HCT116 (cell line): Measurements from ENCODE around the gene GSTA3. TPM values are rescaled to one million over a fixed set of nuclear protein-coding genes. Genes with fewer than 3 reads are reported as not detected.

Experiments used
- ATAC-seq: fragments of 200-7000 bp; cut with Tn5 transposase; 2 replicates; pipeline ENCODE4 v1.9.1; 2020; ENCODE audit warnings: mild to moderate bottlenecking, moderate library complexity
- BruUV-seq: library from RNA; stranded (reverse); fragments of 400-500 nt; replicated peaks from 2 replicates; lab custom pipeline; 2021; lab: Mats Ljungman, UMichigan
- CTCF ChIA-PET: fragments of 300-600 bp; sonication (Branson Sonifier 250); formaldehyde crosslinking; loops from one replicate; lab custom pipeline; 2021; ENCODE audit warnings: antibody characterized with exemption; lab: Charles Lee
- POLR2A ChIA-PET: fragments of 300-600, 350-600 bp; sonication (Branson Sonifier 250); formaldehyde crosslinking; loops from one replicate; lab custom pipeline; 2021; ENCODE audit warnings: antibody characterized with exemption; lab: Charles Lee
- RAD21 ChIA-PET, 2 experiments: fragments of 300-600 bp; sonication (Branson Sonifier 250); formaldehyde crosslinking; loops; one replicate each; lab custom pipeline; 2023; ENCODE audit warnings: low total read pairs in 2 of 2; ENCODE audit not compliant: uncharacterized antibody in 2 of 2, unreplicated experiment in 2 of 2, low non-redundant PET in 1 of 2; lab: Charles Lee
- DNase-seq: peaks from one replicate; pipeline ENCODE4 v3.0.0-alpha.2; 2010; ENCODE audit warnings: low read depth, low spot score
- H2AFZ ChIP-seq: fragments of 200-600 bp; shearing (Covaris generic), sonication (generic); 2 replicates; pipeline ENCODE4 v1.6.1; 2017; ENCODE audit warnings: low read depth, mixed run types, mixed read lengths, antibody characterized with exemption, low read length; ENCODE audit not compliant: poor library complexity, severe bottlenecking
- H3K27ac ChIP-seq: 2 replicates; pipeline ENCODE4 v1.5.1; 2012; ENCODE audit warnings: low read depth, low read length
- H3K27me3 ChIP-seq: fragments of 200-600 bp; sonication (generic); 2 replicates; pipeline ENCODE4 v1.6.1; 2016; ENCODE audit warnings: mixed run types, low read length, mixed read lengths; ENCODE audit not compliant: insufficient read depth
- H3K36me3 ChIP-seq, 2 experiments: fragments of 200-500 bp in 1 of 2; fragments of 200-600 bp in 1 of 2; sonication (Bioruptor generic) in 1 of 2; sonication (generic) in 1 of 2; 2 replicates each; pipeline versions ENCODE4 v1.5.1 to v1.6.1; 2014 to 2016; ENCODE audit warnings: low read length in 2 of 2, inconsistent platforms in 1 of 2, mixed read lengths in 1 of 2, mixed run types in 1 of 2; ENCODE audit not compliant: insufficient read depth in 2 of 2, control insufficient read depth in 1 of 2
- H3K4me1 ChIP-seq, 2 experiments: fragments of 200-600 bp in 1 of 2; sonication (generic) in 1 of 2; 2 replicates each; pipeline versions ENCODE4 v1.5.1 to v1.6.1; 2012 to 2017; ENCODE audit warnings: low read length in 2 of 2, inconsistent platforms in 1 of 2, mild to moderate bottlenecking in 1 of 2, mixed read lengths in 1 of 2, mixed run types in 1 of 2, moderate library complexity in 1 of 2; ENCODE audit not compliant: insufficient read depth in 2 of 2, control insufficient read depth in 1 of 2
- H3K4me2 ChIP-seq: fragments of 200-600 bp; sonication (generic); 2 replicates; pipeline ENCODE4 v1.6.1; 2017; ENCODE audit warnings: mixed run types, low read length, mixed read lengths
- H3K4me3 ChIP-seq, 2 experiments: fragments of 200-600 bp in 1 of 2; sonication (generic) in 1 of 2; replicated peaks in 1 of 2; 2 replicates each; pipeline ENCODE4 v1.5.1; 2011 to 2016; ENCODE audit warnings: low read length in 2 of 2, control low read depth in 1 of 2, low read depth in 1 of 2, mild to moderate bottlenecking in 1 of 2, mixed read lengths in 1 of 2, mixed run types in 1 of 2
- H3K79me2 ChIP-seq: fragments of 200-600 bp; sonication (generic); 2 replicates; pipeline ENCODE4 v1.6.1; 2017; ENCODE audit warnings: mild to moderate bottlenecking, mixed run types, low read length, moderate library complexity, mixed read lengths; ENCODE audit not compliant: insufficient read depth
- H3K9ac ChIP-seq: fragments of 200-600 bp; sonication (generic); 2 replicates; pipeline ENCODE4 v1.6.1; 2016; ENCODE audit warnings: low read length, mixed read lengths
- H3K9me2 ChIP-seq: fragments of 200-600 bp; sonication (generic), shearing (Covaris generic); 2 replicates; pipeline ENCODE4 v1.6.1; 2017; ENCODE audit warnings: mixed run types, mild to moderate bottlenecking, moderate library complexity; ENCODE audit not compliant: insufficient read depth
- H3K9me3 ChIP-seq, 2 experiments: fragments of 200-500 bp in 1 of 2; fragments of 200-600 bp in 1 of 2; sonication (Bioruptor generic) in 1 of 2; sonication (generic) in 1 of 2; 2 replicates each; pipeline ENCODE4 v1.6.1; 2014 to 2017; ENCODE audit warnings: low read length in 2 of 2, mixed read lengths in 2 of 2, inconsistent platforms in 1 of 2, low read depth in 1 of 2, mild to moderate bottlenecking in 1 of 2, mixed run types in 1 of 2, moderate library complexity in 1 of 2; ENCODE audit not compliant: control insufficient read depth in 1 of 2, insufficient read depth in 1 of 2
- H4K20me1 ChIP-seq: fragments of 200-600 bp; sonication (generic), shearing (Covaris generic); 2 replicates; pipeline ENCODE4 v1.6.1; 2017; ENCODE audit warnings: mixed run types, mild to moderate bottlenecking, moderate library complexity; ENCODE audit not compliant: insufficient read depth
- ATF3 ChIP-seq: IDR thresholded peaks from 2 replicates; pipeline ENCODE4 v1.6.1; 2012
- CBX3 ChIP-seq: IDR thresholded peaks from 2 replicates; pipeline ENCODE4 v1.6.1; 2012; ENCODE audit warnings: low read depth
- CEBPB ChIP-seq: IDR thresholded peaks from 2 replicates; pipeline ENCODE4 v1.6.1; 2012; ENCODE audit warnings: low read depth
- EGR1 ChIP-seq: IDR thresholded peaks from 2 replicates; pipeline ENCODE4 v1.6.1; 2012; ENCODE audit warnings: low read depth
- ELF1 ChIP-seq: IDR thresholded peaks from 2 replicates; pipeline ENCODE4 v1.6.1; 2012; ENCODE audit warnings: low read depth, borderline replicate concordance
- EZH2 ChIP-seq: fragments of 200-600 bp; sonication (generic); IDR thresholded peaks from 2 replicates; pipeline ENCODE4 v1.6.1; 2017; ENCODE audit warnings: antibody characterized with exemption, mixed run types
- EZH2phosphoT487 ChIP-seq: fragments of 200-600 bp; IDR thresholded peaks from 2 replicates; pipeline ENCODE4 v1.6.1; 2018; ENCODE audit warnings: antibody characterized with exemption, borderline replicate concordance
- JUND ChIP-seq: IDR thresholded peaks from 2 replicates; pipeline ENCODE4 v1.6.1; 2012
- POLR2A ChIP-seq: IDR thresholded peaks from 2 replicates; pipeline ENCODE4 v1.7.0; 2011; ENCODE audit warnings: borderline replicate concordance; ENCODE audit not compliant: insufficient read depth, insufficient read length; ENCODE audit errors: extremely low read depth
- POLR2AphosphoS5 ChIP-seq: IDR thresholded peaks from 2 replicates; pipeline ENCODE4 v1.6.1; 2011; ENCODE audit warnings: mild to moderate bottlenecking, low read depth, low read length, moderate library complexity
- RAD21 ChIP-seq: IDR thresholded peaks from 2 replicates; pipeline ENCODE4 v1.6.1; 2012; ENCODE audit warnings: low read depth, mild to moderate bottlenecking
- REST ChIP-seq: IDR thresholded peaks from 2 replicates; pipeline ENCODE4 v1.6.1; 2012; ENCODE audit warnings: low read depth
- SIN3A ChIP-seq: IDR thresholded peaks from 2 replicates; pipeline ENCODE4 v1.6.1; 2012; ENCODE audit warnings: low read depth
- SP1 ChIP-seq: IDR thresholded peaks from 2 replicates; pipeline ENCODE4 v1.6.1; 2012; ENCODE audit warnings: low read depth
- SRF ChIP-seq: IDR thresholded peaks from 2 replicates; pipeline ENCODE4 v1.6.1; 2012; ENCODE audit warnings: low read depth
- YY1 ChIP-seq: IDR thresholded peaks from 2 replicates; pipeline ENCODE4 v1.6.1; 2011; ENCODE audit warnings: low read length, low read depth, moderate library complexity, mild to moderate bottlenecking; ENCODE audit not compliant: insufficient replicate concordance; ENCODE audit errors: extremely low read depth
- ZBTB33 ChIP-seq: IDR thresholded peaks from 2 replicates; pipeline ENCODE4 v1.6.1; 2011; ENCODE audit warnings: mild to moderate bottlenecking, low read length, moderate library complexity; ENCODE audit not compliant: insufficient replicate concordance; ENCODE audit errors: extremely low read depth
- ZFX ChIP-seq: fragments of 450-650 bp; IDR thresholded peaks from 2 replicates; pipeline ENCODE4 v1.6.1; 2017
- ZNF274 ChIP-seq: fragments of 200-500 bp; sonication (Bioruptor generic); IDR thresholded peaks from 2 replicates; pipeline ENCODE4 v1.6.1; 2014; ENCODE audit warnings: mild to moderate bottlenecking, low read depth, low read length, inconsistent platforms
- intact Hi-C: fragments of 100-400 bp; cut with micrococcal nuclease; formaldehyde crosslinking; loops from 2 replicates; pipeline ENCODE4 v1.10.0; 2022
- total RNA-seq: library from RNA; stranded (reverse); gene quantifications from one replicate; pipeline ENCODE4 v1.2.1, GENCODE V29; 2021; ENCODE audit not compliant: unreplicated experiment

GSTA3 gene
- total RNA-seq, 1 experiment from 2014 or later: not detected

- TF ChIP-seq REST: no peak
- TF ChIP-seq ZNF274: no peak
- TF ChIP-seq JUND: no peak
- no peak for TF ChIP-seq SP1
- TF ChIP-seq POLR2A: no peak
- no peak for TF ChIP-seq SRF
- no peak for TF ChIP-seq RAD21
- no peak for TF ChIP-seq SIN3A
- no peak for TF ChIP-seq EZH2
- TF ChIP-seq CBX3: no peak
- no peak for TF ChIP-seq EZH2phosphoT487
- no peak for TF ChIP-seq ATF3
- TF ChIP-seq YY1: no peak
These were observed 15.7 kb downstream of the GSTA3 start (continued) for GRCh38 chr6:52893803-52894202.

- no peak overlapping the region for H3K27ac ChIP-seq
- H4K20me1 ChIP-seq: no peaks in the 10 kb centered on the region
- BruUV-seq: no TSS peak
- H3K9ac ChIP-seq: no peak overlapping the region
- no peak overlapping the region for H3K4me2 ChIP-seq
- H2AFZ ChIP-seq: no peak overlapping the region
- no peak overlapping the region for H3K4me3 ChIP-seq
- ChIA-PET RAD21 (no interaction called here), POLR2A (no interaction called here), CTCF (interaction anchor here (1.0 kb wide), 1 partner anchor 11 kb away, joined by 3 read pairs; no protein-coding TSS in a partner anchor)
- H3K36me3 ChIP-seq: no peaks in the 10 kb centered on the region
- no peaks in the 10 kb centered on the region for H3K9me3 ChIP-seq
- H3K79me2 ChIP-seq: no peaks in the 10 kb centered on the region
- H3K4me1 ChIP-seq: peaks cover 0 to 2% of the 10 kb centered on the region in 2 experiments; a peak in 1 of 4 replicates
- ATAC-seq: no peak
- no peak for DNase-seq
- no peaks in the 10 kb centered on the region for H3K9me2 ChIP-seq
- intact Hi-C loops: no loop called here
- no peaks in the 10 kb centered on the region for H3K27me3 ChIP-seq
- no peak for TF ChIP-seq ZBTB33
- TF ChIP-seq ZFX: no peak
- no peak for TF ChIP-seq REST
- TF ChIP-seq SIN3A: no peak
- TF ChIP-seq POLR2AphosphoS5: no peak
- no peak for TF ChIP-seq EGR1
- TF ChIP-seq RAD21: no peak
- TF ChIP-seq CEBPB: no peak
- no peak for TF ChIP-seq ELF1
These were observed 16.3 kb downstream of the GSTA3 start for GRCh38 chr6:52893221-52893620.
